HG02588 (cell line): ENCODE measurements around the gene PAX2.

Experiments used
- ATAC-seq: cut with Tn5 transposase; IDR thresholded peaks from one replicate; pipeline ENCODE4 v1.9.1; 2021; ENCODE audit warnings: mild to moderate bottlenecking, moderate library complexity; ENCODE audit not compliant: unreplicated experiment

The PAX2 gene

DNA sequence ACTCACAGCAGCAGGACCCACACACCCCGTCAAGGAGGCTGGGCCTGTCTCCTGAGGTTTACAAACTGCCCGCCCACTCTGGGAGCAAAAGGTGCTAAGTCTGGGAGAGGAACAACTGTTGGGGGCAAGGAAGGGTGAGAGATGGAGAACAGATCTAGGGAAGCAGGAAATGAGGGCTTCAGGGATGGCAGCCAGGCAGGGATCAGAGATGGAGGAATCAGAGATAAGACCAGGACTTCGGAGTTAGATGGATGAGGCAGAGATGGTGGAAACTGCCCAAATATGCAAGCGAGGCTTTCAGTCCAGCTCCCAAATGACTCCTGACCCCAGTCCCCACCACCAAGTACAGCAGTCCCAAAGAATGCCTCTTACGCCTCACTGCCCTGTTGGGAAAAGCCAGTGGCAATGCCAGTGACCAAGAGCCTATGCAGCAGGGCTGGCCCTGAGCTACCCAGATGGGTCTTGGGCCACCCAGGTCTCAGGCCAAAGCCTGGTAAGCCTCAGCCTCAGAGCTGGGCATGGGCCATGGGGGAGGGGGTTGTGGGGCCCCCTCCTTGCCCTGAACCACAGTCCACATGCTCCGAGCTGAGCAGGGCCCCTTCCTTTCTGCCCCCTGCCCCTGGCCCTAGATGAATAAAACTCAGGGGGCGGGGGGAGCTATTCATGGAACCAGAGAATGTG lies 127.9 kb downstream of the PAX2 start:
- ATAC-seq: no peak

GRCh38 chr10:100873827-100874326 lies 128.5 kb downstream of the PAX2 start:
- no peak for ATAC-seq

GRCh38 chr10:100874702-100875483 lies 129.5 kb downstream of the PAX2 start:
- ATAC-seq: no peak

DNA sequence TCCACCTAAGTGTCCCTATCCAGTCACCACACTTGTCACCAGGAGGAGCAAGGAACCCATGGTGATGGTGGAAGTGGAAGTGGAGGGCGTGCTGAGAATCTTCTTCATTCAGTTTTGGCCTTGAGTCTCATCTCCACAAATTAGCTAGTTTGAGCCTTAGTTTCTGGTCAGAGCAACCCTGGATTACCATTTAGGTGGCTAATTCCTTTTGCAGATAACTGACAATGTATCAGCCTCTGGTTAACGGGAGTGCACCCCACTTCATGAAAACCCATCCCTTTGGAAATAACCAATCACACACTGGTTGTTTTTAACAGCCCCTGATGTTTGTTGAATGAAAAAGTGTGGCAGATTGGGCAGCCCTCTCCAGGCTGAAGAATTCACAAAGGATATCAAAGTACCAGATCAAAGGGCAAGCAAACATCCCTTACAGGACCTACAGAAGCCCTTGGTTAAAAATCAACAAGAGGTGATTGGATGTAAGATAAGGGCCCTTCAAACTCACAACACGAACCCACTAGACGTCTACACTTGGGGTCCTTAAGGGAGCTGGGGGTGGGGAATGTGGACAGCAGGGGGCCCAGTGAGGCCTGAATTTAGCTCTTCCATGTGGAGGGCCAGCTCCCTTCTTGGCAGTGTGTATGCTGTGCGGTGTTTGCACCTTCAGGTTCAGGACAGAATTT lies 130.2 kb downstream of the PAX2 start:
- ATAC-seq: no peak

GRCh38 chr10:100876585-100877460 lies 131.4 kb downstream of the PAX2 start:
- no peak for ATAC-seq

GRCh38 chr10:100877461-100877850 lies 132.1 kb downstream of the PAX2 start:
- ATAC-seq: no peak

DNA sequence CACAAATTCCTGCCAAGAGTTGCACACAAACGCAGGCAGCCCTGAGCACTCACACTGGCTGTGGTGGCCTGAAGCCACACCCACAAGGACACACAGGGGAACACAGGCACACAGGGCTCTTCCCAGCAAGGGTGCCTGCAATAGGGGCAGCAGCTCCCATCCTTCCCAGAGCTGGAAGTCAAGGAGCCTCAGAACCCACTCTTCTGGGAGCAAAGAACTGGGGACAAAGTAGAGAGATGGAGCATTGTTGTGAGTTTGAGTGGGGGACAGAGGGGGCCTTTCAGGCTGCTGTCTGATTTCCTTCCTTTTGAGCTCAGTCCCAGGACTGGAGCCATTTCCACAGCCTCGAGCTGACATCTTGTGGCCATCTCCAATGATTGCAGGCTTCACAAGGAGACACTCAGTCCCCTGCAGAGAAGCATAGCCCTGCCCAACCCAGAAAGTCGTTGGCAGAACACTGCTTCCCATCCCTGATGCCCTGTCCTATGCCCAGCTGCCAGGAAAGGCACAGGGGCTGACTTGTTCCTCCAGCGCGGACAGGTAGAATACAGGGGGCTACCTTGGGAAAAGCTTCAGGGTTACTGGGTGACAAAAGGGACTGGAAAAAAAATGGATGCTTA lies 133.0 kb downstream of the PAX2 start:
- ATAC-seq: no peak
